NCI-H1436 (cell line): ENCODE results near the gene TENM4.

Experiments
- DNase-seq: peaks from one replicate; lab custom pipeline; 2025; lab: John Stamatoyannopoulos, UW

TENM4 gene

DNA sequence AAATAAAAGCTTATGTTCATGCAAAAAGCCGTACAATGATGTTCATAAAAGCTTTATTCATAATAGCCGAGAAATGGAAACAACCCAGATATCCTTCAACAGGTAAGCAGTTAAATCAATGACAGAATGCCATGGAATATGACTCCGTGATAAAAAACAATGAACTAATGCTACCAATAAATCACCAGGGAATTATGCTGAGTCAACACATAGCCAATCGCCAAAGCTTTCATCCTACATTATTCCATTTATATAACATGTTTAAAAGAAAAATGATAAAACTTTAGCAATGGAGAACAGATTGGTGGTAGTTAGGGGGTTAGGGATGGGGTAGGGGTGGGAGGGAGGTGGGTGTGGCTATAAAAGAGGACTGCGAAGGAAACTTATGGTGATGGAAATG lies 356.4 kb downstream of the TENM4 start:
- DNase-seq = no peak

DNA sequence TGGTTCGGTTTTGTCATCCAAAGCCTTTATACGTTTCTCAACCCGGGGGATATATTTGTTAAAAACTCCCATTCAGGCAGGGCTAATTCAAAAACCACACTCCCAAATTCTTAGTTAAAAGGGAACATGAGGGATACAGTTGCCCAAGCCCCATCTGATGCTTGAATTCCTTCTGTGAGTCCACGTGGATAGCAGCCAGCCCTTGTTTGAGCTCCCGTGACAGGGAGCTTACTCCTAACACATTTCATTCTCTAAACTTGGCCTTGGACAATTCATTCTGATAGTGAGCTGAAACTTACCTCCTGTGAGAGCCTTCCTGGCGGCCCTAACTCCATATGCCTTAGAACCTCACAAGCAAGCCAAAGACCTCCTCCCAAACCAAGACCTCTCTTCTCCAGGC lies 357.5 kb downstream of the TENM4 start:
- no peak for DNase-seq

DNA sequence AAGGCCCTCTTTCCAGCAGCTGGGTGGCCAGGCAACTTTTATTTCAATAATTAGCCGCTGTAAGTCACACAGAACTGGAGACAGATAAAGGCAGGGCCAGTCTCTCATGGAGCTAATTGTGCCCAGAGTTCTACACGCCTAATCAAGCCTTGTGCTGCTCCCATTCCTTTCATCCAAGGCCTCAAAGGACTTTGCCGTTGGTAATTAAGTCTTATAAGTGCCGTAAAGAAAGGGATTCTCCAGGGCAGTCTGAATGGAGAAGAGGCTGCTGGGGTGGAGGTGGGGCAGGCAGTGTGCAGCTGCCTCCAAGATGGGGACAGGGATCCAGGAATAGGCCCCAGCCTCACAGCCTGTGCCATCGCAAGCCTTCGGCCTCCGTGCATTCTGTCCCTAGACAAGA lies 357.9 kb downstream of the TENM4 start:
- no peak for DNase-seq

DNA sequence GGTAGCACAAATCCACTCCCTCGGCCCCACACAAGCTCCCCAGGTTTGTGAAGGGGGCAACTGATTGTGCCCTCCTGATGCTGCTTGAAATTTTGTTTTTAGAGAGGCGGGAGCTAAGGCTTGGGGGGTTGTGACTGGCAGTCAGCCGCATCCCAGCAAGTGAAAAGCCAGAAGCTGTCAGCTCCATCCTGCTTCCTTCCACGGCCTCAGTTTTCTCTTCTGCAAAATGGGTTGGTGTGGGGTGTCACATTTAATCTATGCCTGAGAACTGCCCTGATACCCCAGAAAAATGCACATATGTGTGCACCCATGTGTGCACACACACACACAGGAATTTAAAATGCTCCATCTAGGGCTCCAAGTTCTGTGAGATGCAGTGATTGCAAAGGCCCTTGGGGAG lies 358.6 kb downstream of the TENM4 start:
- DNase-seq = no peak

DNA sequence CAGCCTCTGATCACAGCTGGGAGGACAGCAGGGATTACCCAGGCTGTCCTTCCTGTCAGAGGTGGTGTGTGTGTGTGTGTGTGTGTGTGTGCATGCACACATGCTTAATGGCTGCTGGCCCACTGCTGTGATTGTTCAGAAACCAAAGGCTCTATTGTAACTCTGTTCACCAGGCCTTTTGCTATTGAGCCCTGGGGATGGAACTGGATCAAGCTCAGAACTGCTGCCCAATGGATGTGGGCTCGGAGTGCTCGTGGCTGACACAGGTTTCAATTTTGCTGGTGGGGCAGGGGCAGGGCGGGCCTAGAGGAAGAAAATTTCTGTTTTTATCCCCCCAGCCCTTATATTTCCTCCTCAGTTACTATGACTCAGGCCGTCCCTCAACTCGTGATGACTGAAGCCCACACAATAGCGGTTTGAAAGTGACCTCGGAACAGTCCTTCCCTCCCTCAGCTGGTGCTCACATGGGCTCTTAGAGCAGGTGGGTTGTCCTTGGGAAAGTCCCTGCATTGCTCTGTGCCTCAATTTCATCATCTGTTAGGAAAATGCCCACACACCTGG lies 359.3 kb downstream of the TENM4 start:
- DNase-seq = no peak

DNA sequence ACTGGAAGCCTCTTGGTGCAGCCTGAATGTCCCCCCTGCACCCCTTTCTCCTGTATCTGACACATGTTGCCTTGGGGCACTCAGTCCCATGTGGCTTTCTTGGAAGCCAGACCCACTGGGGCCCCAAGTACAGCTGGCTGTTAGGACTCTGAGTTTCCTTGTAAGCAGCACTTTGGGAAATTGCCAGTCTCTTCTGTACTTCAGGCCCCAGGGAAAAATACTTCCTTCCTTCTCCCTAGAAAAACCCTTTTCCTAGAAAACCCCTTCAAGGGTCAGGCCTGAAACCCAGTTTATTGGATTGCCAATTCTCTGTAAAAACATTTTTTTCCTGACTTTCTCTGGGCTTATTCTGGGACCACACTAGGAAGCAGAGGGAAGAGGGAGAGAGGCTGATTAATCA lies 360.3 kb downstream of the TENM4 start:
- no peak for DNase-seq

DNA sequence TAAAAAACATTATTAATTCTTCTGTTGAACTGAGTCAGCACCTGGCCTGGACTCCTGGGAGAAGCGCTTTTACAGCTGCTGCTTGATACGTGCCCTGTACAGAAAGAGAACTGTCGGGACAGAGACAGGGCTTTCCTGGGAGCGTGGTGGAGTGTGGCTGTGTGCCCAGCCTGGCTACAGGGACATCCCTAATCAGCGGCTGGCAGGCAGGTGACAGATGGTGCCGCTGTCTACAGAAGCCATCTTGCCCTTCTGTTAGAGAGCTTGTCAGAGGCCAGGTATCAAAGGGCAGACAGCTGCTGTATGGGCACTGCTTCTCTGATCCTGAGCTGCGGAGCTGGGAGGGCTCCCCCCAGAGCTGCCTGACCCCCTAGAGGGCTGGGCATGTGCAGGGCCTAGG lies 361.8 kb downstream of the TENM4 start:
- peak; percentile 16 for DNase-seq

DNA sequence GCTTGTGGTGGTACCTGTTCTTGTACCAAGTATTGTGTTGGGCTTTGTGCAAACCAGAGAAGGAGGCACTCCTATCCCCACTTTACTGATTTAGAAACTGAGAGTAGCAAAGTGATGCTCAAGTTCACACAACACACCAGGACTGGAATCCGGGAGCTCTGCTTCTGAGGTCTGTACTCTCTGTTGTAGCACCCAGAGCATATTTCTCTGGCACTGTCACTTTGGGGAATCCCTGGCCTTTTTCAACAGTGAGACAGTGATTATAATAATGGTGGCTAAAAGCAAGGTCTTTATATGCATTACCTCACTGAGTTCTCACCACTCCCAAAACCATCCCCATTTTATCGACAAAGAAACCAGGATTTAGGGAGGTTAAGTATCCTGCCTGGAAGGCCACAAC lies 362.4 kb downstream of the TENM4 start:
- DNase-seq = no peak

DNA sequence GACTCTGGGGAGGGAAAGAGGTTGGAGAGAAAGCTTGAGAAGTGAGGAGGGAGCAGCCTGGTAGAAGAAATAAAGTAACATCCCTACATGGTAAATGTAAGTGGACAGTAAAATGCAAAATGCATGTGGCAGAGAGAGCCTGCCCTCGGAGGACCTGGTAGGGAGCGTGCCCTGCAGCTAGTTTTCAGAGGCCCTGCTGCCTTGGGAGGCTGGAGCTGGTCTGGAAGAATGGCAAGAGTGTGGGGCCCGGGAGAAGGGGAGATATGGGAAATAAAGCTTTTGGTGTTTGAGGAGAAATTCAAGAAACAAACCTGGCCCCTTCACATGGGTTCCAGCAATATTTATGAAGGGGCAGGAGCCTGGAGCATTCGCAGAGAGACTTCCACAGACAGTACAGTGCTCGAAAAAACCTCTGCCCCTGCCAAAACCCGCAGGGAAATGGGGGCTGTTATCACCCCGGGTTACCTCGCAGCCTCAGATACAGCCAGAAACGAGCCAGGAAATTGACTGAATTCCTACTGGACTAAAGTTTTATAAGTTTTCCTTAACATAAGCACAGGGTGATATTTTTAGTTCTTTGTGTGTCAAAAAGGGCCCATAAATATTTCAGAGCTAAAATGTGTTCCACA lies 363.0 kb downstream of the TENM4 start:
- no peak for DNase-seq

DNA sequence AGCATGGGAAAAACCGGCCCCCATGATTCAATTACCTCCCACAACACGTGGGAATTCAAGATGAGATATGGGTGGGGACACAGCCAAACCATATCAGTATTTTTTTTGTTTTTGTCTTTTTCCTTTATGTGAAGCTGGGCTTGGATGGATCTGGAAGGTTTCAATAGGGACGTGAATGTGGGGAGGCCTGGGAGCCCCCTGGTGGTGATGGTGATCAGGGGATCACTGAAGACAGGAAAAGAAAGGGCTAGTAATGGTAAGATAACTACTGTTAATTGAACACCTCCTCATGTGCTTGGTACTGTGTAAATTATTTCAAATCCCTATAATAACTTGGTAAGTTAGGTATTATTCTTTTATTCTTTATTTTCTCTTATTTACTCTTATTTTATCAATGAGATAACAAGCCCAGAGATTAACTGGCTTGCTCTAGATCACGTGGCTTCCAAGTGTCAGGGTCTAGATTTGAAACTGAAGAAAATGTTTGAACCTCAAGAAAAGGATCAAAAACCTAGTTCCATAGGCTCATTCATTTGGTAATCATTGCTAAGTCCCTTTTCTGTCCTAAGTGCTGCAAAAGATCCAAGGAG lies 364.2 kb downstream of the TENM4 start:
- DNase-seq = peak; percentile 17

DNA sequence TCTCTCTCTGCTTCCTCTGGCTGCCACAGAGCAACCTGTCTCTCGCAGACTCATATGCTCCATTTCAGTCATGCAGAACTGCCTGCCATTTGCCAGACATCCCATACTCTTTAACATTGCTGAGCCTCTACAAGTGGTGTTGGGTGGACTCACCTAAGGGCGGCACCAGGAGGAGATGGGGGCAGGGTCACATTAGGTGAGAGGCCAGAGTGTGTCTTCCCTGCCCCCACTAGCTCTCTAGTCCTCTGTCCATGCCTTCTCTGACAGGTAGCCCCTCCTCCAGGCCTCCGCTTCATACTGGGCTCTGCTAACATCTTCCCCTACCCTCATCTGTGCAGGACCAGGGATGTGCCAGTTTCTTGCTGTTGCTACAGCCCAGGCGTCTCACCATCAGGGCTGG lies 366.3 kb downstream of the TENM4 start:
- no peak for DNase-seq

DNA sequence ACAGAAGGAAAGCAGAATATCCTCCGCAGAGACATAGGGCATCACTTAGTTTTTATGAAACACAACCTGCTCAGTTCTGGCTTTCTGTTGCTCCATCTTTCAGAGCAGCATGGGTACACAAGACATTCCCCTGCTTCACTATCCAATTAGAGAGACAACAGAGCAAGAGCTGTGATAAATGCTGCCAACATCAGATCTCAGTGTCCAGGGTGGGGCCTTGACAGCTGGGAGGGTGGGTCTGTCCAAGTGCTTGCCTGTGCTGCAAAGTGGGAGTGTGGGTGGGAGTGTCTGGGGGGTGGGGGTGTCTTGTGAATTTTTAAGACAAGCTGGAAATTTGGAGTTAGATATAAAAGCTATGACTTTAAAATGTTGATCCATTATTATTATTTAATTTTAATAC lies 369.6 kb downstream of the TENM4 start:
- DNase-seq = no peak

DNA sequence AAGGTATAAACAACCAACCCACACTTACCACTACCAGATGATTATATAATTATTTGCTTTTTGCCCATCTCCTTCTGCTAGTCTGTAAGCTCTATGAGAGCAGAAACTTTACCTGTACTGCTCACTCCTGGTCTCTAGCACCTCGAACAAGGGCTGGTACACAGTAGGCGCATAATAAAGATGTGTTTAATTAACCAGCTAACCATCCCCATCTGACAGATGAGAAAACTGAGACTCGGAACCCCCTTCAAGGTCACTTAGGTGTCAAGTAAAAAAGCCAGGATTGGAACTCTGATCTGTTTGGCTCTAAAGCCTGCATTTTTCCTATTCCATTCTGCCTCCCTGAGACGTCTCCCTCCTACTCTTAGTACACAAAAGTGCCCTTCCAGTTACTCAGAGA lies 370.3 kb downstream of the TENM4 start:
- no peak for DNase-seq

DNA sequence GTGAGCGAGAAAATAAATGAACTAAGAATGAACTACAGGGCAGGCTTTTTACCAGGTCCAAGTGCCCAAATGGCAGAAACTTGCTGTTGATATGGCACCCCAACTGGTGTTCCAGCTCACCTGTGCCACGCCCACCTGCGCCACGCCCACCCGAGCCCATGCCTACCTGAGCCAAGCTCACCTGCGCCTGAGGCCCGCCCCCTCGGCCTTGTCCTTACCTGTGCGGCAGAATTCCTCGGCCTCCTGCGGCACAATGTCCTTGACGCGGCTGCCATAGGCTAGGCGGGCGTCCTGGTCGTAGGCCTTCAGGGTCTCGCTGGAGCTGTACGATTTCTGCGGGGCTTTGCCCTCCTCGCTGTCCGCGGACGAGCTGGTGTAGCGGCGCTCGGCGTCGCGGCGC lies 371.3 kb downstream of the TENM4 start:
- DNase-seq = no peak

DNA sequence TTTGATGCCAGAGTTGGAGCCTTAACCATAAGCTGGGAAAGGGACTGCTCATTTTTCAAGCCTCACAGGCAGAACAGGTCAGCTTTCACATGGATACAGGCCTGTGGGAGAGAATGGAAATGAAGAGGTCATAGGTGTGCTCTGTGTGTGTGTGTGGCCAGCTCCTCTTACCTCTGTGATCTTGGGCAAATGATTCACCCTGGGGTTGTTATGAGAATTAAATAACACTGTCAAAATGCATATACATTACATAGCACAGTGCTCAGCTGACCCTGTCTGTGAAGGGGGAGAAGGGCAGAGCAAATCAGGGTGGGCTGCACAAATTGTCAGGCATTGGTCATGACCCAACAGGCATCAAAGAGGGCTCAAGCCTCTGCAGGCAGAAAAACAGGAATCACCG lies 372.5 kb downstream of the TENM4 start:
- no peak for DNase-seq

DNA sequence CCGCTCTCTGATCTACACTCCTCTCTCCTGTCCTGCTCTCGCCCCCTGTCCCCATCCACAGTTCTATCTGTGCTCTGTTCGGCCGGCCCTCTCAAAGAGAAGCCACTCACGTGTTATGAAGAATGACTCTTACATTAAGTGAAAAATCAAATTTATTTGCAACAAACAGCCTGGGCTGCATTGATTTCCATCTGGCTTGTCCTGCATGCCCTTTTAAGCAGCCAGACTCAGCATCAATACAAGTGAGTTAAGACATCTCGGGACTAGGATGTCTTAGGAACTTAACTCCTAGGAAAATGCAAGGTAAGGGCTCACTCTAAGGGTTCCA lies 373.5 kb downstream of the TENM4 start:
- no peak for DNase-seq

DNA sequence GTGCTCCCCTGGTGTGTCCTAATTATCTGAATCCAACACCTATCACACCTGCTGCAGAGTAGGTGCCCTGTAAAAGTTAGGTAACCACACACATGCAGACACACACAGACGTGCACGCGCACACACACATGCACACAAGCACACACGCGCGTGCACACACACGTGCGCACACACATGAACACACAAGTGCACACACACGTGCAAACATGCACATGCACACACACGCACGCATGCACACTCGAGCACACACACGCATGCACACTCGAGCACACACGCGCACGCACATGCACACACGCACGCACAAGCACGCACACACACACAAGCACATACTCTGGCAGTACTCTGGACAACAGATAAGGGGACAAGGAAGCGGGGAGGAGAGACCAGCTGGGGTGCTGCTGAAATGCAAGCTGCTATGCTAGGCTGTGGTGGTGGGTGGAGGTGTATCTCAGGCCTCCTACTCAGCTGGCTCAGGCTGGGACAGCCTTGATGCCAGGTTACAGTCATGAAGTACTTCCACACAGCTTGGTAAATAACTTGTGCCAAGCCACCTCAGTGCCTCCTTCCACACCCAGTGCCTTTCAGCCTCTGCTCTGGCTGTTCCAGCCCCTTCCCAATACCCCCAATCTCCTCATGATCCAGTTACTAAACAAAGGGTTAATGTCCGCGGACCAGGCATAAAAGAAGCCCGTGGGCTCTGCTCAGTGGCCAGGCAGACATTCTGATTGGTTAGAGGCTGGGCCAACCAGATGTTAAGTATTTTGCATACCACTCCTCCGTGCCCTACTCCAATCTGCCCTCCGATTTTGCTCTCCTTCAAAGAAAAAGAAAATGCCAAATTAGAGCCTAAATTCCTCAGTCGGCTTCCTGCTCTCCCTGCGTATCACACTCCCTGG lies 374.1 kb downstream of the TENM4 start:
- DNase-seq = no peak

DNA sequence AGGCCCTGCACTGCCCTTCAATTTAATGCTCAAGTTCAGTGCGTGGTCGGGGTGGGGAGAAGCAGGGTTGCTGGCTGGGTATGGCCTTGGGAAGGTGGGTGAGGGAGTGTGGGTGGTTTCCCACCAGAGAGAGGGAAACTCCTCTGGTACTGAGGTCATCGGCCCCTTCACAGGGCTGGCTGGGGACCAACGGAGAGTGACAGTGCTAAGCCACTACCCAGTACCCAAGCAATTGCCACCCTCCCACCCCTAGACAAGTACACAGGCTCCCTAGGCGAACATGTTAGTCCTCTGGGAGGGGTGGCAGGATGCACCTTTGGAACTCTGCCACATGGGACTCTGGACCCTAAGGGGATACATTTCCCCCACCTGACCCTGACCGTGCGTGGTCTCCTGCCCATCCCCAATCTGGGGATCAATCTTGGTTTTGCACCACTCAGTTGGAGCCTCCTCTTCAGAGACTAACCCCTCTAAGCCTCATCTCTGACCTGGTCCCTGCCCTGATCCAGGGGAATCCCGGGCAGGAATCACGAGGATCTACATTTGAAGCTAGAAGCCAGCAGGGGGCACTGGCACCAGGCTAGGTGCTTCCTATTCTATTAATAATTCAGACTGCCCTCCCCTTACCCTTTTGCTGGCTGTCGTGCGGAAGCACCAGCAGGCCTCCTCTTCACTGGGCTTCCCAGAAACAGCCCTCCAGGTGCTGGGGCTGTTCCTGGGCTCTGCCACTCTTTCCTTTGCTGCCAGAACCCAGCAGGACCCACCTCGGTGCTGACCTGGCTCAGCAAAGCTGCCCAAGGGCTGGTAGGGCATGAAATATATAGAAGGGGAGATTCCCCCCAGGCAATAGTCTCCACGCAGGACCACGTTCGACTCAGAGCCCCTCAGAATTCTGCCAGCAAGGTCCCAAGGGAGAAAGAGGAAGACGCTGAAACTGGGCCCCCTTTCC lies 377.7 kb downstream of the TENM4 start:
- no peak for DNase-seq

DNA sequence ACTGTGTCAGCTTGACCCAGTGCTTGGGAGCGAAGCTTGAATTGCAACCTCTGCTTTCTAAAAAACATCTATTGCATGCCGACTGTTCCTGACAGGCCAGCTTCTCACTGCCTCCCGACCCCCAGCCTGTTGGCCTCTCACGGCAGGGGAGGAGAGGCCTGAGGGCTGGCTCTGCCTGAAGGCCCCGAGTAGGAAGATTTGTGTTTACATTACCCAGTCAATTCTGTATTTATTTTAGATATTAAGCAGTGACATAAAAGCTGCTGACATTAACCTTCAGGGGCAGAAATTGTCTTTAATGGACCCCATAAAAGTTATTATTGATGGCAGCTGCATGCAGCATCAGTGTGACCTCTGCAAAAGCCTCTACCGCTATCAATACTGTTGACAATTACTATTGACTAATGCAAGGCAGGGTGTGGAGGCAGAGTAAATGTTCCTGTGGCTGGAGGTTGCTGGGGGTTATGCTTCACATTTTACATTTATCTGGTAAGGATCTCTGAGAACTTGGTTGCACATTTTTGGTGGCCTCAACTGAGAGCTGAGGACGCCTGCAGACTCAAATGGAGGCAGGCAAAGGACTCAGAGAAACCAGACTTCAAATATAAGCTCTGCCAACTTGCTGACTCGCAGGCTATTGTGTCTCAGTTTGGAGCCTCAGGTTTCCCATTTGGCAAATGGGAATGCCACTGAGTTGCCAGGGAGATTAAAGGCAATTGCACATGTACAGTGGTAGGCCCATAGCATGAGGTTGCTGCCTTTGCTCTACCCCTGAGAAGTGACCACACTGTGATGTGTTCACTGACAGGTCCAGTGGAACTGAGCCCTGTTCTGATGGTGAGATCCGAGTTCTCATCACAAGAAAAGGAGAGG lies 380.5 kb downstream of the TENM4 start:
- DNase-seq = no peak

DNA sequence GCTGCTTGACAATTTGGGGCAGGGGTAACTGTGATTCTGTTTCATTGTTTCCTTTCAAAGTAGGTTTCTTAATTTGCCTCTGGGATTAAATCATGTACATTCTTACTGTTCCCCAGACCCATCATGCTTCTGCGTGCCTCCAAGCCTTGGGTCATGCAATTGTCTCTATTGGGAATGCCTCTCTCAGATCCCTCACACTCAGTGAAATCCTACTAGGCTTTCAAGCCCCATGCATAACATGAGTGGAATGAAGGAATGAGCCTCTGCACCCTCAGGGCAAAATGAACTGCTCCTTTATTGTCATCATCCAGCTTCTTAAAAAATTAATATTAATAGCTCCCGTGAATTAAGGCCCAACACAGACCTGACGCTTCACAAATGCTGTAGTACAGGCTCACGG lies 381.7 kb downstream of the TENM4 start:
- no peak for DNase-seq
